ENCODE measurements around the gene CAMTA1. TPM values are rescaled to one million over a fixed set of nuclear protein-coding genes. Genes with fewer than 3 reads are reported as not detected.

Gene CAMTA1
- total RNA-seq, 4 donors from 2014 or later: 86.3 to 170 (median 132) TPM

DNA sequence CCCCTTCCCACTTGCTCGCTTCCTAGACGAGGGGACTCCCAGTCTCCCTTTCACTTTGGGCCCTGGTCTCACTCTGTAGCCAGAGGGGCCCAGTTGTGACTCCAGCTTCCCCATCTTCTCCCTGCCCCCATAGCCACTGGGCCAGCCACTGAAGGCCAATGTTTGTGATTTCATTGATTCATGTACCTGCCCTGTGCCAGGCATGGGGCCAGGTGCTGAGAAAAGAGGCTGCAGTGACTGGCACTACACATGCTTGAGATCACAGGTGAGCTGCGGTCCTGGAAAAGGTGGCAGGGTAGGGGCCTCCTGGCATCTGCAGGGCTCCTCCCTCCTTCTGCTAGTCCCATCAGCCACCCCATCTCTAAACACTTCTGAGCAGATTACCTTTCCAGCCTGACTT, 640.5 kb downstream of the CAMTA1 start:
- H3K27ac ChIP-seq: no peak overlapping the region
- no peak overlapping the region for H3K4me3 ChIP-seq
- TF ChIP-seq EP300 (IDR thresholded peaks at IDR 0.05) (no peak), POLR2AphosphoS5 (IDR thresholded peaks at IDR 0.05) (no peak), POLR2A (IDR thresholded peaks at IDR 0.05) (no peak)
- TF ChIP-seq, protein P1, sequence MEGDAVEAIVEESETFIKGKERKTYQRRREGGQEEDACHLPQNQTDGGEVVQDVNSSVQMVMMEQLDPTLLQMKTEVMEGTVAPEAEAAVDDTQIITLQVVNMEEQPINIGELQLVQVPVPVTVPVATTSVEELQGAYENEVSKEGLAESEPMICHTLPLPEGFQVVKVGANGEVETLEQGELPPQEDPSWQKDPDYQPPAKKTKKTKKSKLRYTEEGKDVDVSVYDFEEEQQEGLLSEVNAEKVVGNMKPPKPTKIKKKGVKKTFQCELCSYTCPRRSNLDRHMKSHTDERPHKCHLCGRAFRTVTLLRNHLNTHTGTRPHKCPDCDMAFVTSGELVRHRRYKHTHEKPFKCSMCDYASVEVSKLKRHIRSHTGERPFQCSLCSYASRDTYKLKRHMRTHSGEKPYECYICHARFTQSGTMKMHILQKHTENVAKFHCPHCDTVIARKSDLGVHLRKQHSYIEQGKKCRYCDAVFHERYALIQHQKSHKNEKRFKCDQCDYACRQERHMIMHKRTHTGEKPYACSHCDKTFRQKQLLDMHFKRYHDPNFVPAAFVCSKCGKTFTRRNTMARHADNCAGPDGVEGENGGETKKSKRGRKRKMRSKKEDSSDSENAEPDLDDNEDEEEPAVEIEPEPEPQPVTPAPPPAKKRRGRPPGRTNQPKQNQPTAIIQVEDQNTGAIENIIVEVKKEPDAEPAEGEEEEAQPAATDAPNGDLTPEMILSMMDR (IDR thresholded peaks at IDR 0.05): no peak
- no peaks in the 10 kb centered on the region for H3K27me3 ChIP-seq
- H3K36me3 ChIP-seq: no peaks in the 10 kb centered on the region
- no peaks in the 10 kb centered on the region for H3K9me3 ChIP-seq
- ATAC-seq: no peak
- WGBS, 2 donors (ENCODE audit: low coverage in 1 of 2): 100% methylated on average over 1 of the region's 3 CpGs; no CpG with 5 or more reads in 1 of the 2 donors
- H3K4me1 ChIP-seq: no peaks in the 10 kb centered on the region

DNA sequence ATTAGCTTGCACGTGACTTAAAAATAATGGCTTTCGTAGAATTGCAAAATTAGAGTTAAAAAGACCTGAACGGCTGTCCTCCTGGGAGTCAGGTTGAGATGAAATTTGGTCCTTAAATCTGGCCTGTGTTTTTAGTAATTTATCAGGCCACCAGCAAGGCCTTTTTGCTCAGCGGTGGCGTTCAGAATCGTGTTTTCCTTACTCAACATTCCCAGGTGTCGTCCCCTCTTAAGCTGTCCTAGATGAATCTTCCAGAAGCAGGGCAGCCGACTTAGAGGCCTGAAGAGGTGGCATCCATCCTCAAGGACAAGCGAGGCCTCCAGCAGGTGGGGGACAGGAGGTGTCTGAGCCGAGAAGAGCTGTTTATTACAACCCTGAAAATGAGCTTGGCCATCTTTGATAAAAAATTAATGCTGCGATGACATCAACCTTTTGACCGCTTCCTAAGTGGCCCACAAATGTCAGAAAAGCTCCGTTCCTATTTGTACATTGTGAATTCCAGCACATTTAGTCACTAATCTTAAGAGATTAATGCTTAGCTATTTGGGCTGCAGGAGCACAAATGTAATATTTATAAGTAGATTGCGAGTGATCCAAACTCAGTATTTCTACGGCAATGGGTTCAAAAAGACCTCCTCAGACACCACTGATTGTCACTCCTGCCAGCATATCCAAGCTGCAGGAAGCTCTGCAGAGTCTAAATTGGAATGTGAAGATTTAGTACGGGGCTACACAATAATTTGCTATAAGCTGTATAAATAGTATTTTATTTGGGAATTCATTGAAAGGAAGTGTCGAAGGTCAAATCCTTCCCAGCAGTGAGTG, 641.7 kb downstream of the CAMTA1 start:
- H3K4me3 ChIP-seq: no peak overlapping the region
- ATAC-seq: no peak
- no peaks in the 10 kb centered on the region for H3K27me3 ChIP-seq
- TF ChIP-seq POLR2A (IDR thresholded peaks at IDR 0.05) (no peak), EP300 (IDR thresholded peaks at IDR 0.05) (no peak), POLR2AphosphoS5 (IDR thresholded peaks at IDR 0.05) (no peak)
- TF ChIP-seq, protein P1 (IDR thresholded peaks at IDR 0.05): no peak
- H3K9me3 ChIP-seq: no peaks in the 10 kb centered on the region
- no peaks in the 10 kb centered on the region for H3K4me1 ChIP-seq
- H3K27ac ChIP-seq: no peak overlapping the region
- no peaks in the 10 kb centered on the region for H3K36me3 ChIP-seq
- 81 to 86% methylated on average over 15 to 17 of the region's 17 CpGs for WGBS, 2 donors (ENCODE audit: low coverage in 1 of 2)

DNA sequence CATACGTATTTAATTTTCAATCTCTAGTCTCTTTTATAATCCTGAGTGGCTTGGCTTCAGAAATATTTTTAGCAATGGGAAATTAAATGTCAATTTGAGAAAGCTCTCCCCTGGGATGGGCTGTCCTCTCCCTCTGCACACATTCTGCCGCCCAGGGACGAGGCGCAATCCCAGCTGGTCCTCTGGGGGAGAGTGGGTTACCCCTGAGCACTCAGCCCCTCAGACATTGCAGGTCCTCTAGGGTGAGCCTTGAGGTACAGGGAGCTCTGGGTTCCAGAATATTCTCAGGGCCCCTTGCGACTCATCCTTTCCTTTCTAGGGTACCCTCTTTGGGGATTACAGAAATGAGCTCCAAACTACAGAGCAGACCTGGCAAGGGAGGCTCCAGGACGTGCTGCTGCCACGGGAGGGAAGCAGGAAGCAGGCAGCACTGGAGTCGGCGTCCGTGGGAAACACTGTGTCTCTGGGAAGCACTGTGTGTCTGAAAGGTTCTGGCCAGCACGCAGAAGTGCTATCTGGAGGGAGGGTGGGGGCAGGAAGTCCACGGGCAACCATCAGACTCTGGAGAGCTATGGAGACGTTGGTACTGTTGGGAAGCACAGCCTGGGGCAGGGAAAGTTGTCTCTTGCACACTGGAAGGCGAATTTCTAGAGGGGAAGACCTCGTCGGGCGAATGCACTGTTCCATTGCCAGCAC, 642.5 kb downstream of the CAMTA1 start:
- no peaks in the 10 kb centered on the region for H3K9me3 ChIP-seq
- TF ChIP-seq, protein P1 (IDR thresholded peaks at IDR 0.05): no peak
- no peak for TF ChIP-seq POLR2AphosphoS5 (IDR thresholded peaks at IDR 0.05)
- no peak for TF ChIP-seq EP300 (IDR thresholded peaks at IDR 0.05)
- TF ChIP-seq POLR2A (IDR thresholded peaks at IDR 0.05): no peak
- WGBS, 2 donors (ENCODE audit: low coverage in 1 of 2): 60 to 65% methylated on average over 7 to 12 of the region's 17 CpGs
- no peak overlapping the region for H3K27ac ChIP-seq
- no peaks in the 10 kb centered on the region for H3K36me3 ChIP-seq
- ATAC-seq: no peak
- H3K4me3 ChIP-seq: no peak overlapping the region
- no peaks in the 10 kb centered on the region for H3K4me1 ChIP-seq
- no peaks in the 10 kb centered on the region for H3K27me3 ChIP-seq

DNA sequence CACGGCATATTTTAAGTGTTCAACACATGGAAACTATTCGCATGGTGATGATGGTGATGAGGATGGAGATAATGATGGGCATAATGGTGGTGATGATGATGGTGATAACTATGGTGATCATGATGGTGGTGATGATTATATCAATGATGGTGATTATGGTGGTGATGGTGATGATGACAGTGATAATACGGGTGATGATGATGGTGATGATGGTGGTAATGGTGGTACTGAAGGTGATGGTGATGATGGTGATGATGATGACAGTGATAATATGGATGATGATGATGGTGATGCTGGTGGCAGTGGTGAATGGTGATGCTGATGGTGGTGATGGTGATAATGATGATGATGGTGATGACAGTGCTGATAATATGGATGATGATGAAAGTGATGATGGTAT, 644.0 kb downstream of the CAMTA1 start:
- H3K36me3 ChIP-seq: no peaks in the 10 kb centered on the region
- WGBS, 2 donors (ENCODE audit: low coverage in 1 of 2): 90 to 93% methylated on average over 3 of the region's 3 CpGs
- H3K4me3 ChIP-seq: no peak overlapping the region
- H3K27me3 ChIP-seq: no peaks in the 10 kb centered on the region
- H3K9me3 ChIP-seq: peaks cover 0 to 4% (median 0%) of the 10 kb centered on the region in 3 donors
- no peaks in the 10 kb centered on the region for H3K4me1 ChIP-seq
- no peak for ATAC-seq
- TF ChIP-seq EP300 (IDR thresholded peaks at IDR 0.05) (no peak), POLR2A (IDR thresholded peaks at IDR 0.05) (no peak), POLR2AphosphoS5 (IDR thresholded peaks at IDR 0.05) (no peak)
- TF ChIP-seq, protein P1 (IDR thresholded peaks at IDR 0.05): no peak
- H3K27ac ChIP-seq: no peak overlapping the region
